GM21390 (cell line): ENCODE data around the gene CAMKK2.
"Not testable (repeated sequence)": the region's sequence is repeated elsewhere in the genome, so short reads cannot be mapped to it uniquely, and the experiment has no call there.

Experiments
- ATAC-seq: cut with Tn5 transposase; IDR thresholded peaks from one replicate; pipeline ENCODE4 v1.9.1; 2021; ENCODE audit not compliant: unreplicated experiment

The CAMKK2 gene

DNA sequence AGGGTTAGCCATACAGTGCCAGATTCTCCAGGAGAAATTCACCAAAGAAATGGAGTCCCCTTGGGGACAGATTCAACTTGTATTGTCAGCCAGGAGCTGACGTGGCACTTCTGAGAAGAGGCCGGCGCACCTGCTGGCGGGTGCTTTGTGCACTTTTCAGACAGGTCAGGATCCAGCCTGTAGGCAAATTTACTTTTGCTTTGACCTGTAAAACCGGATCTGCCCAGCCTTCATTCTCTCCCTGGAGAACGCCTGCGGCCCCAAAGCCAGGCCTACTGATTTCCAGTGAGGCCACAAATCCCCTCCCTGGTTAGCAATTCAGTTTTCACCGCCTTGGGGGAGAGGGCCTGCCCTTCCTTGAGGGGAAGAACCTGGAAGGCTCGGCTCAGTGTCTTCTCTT, 69.2 kb downstream of the CAMKK2 start:
- peak; percentile 78 for ATAC-seq

DNA sequence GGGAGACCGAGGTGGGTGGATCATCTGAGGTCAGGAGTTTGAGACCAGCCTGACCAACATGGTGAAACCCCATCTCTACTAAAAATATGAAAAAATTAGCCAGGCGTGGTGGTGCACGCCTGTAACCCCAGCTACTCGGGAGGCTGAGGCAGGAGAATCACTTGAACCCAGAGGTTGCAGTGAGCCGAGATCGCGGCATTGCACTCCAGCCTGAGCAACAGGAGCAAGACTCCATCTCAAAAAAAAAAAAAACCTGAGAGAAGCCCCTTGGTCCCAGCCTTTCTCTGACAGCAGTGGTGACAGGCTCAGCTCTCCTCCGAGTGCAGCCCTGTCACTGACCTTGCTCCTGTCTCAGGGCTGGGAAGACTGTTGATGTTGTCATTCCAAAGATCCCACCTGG, 69.6 kb downstream of the CAMKK2 start:
- ATAC-seq: not testable (repeated sequence)

DNA sequence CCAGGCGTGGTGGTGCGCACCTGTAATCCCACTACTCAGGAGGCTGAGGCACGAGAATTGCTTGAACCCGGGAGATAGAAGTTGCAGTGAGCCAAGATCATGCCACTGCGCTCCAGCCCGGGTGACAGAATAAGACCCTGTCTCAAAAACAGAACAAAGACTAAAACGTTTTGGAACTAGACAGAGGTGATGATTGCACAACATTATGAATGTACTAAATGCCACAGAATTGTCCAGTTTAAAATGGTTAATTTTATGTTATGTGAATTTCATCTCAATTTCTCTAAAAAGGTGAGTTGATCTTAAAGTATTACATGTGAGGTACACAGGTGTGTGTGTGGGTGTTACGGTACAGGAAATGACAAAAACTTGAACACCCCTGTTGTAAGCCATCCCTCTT, 70.1 kb downstream of the CAMKK2 start:
- no peak for ATAC-seq

DNA sequence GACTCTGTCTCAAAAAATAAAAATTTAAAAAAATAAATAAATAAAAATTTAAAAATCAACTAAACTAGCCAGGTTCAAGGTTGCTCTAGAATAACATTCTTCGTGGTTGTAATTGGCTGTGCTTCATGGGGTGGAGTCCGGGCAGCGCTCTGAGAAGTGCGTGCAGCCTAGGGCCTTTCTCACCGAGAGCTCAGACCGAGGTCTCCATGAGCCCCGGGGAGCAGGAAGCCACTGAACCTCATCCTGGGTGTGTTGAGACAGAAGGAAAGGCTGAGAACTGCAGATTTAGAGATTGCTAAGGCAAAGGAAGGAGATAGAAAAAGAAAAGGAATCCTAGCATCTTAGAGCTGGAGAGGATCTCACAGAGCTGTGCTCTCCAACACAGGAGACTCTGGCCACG, 71.9 kb downstream of the CAMKK2 start:
- no peak for ATAC-seq

DNA sequence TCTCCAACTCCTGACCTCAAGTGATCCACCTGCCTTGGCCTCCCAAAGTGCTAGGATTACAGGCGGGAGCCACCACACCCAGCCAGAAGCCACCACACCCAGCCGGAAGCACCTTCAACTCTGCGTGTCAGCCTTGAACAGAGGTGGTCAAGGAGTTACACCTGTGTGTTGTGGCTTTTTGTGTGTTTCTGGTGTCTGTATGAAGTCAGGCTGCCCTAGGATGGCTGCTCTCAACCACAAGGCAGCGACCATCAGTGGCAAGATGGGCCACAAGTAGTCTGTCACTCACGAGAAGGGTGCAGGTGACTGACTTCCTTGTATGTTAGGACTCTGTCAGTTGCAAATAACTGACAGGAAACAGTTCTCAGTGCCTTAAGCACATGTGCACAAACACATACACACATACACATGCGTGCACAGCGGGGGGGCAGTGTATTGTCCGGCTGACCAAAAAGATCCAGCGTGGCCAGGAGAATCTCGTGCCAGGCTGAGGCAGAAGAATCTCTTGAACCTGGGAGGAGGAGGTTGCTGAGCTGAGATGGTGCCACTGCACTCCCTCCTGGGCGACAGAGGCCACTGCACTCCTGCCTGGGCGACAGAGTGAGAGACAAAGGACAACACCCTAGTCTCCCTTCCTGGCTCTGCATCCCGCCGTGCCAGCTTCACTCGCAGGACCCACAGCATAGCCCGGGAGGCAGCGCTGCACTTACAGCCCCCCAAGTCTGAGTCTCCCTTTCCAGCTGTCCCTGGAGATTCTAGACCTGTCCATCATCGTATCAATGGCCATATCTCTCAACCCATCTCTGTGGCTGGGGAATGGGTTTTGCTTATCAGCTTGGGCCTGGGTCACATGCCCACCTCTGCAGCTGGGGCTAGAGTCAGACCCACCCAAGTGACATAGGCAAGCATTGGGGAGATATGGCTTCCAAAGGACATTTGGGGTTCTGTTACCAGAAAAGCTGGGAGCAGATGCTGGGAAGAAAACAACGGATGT, 72.9 kb downstream of the CAMKK2 start:
- no peak for ATAC-seq

DNA sequence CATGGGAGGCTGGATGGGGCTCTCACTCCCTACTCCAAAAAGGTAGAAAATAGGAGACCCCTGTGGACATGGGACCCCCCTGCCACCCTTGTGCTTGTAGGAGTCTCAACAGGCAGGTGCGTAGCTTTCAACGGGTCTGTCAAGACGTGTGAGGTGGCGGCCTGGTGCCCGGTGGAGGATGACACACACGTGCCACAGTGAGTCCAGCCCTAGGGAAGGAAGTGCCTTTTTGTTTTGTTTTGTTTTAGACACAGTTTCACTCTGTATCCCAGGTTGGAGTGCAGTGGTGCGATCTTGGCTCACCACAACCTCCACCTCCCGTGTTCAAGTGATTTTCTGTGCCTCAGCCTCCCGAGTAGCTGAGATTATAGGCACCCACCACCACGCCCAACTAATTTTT, 73.7 kb downstream of the CAMKK2 start:
- ATAC-seq: no peak

DNA sequence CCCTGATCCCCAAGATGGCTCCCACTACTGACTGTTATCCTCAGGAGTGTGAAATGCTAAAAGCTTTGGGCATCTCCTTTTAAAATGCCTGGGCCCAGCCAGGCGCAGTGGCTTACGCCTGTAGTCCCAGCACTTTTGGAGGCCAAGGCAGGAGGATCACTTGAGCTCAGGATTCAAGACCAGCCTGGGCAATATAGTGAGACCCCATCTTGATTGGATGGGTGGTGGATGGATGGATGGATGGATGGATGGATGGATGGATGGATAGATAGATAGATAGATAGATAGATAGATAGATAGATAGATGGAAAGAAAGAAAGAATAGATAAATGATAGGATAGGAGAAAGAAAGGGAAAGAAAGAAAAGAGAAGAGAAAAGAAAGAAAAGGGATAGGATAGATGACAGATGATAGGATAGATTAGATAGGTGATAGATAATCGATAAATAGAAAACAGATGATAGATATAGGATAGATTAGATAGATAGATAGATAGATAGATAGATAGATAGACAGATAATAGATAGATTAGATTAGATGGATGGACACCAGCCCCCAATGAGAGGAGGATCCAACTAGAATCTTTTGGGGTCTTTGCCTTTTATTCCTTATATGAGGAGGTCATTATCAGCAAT, 77.0 kb downstream of the CAMKK2 start:
- ATAC-seq: no peak

DNA sequence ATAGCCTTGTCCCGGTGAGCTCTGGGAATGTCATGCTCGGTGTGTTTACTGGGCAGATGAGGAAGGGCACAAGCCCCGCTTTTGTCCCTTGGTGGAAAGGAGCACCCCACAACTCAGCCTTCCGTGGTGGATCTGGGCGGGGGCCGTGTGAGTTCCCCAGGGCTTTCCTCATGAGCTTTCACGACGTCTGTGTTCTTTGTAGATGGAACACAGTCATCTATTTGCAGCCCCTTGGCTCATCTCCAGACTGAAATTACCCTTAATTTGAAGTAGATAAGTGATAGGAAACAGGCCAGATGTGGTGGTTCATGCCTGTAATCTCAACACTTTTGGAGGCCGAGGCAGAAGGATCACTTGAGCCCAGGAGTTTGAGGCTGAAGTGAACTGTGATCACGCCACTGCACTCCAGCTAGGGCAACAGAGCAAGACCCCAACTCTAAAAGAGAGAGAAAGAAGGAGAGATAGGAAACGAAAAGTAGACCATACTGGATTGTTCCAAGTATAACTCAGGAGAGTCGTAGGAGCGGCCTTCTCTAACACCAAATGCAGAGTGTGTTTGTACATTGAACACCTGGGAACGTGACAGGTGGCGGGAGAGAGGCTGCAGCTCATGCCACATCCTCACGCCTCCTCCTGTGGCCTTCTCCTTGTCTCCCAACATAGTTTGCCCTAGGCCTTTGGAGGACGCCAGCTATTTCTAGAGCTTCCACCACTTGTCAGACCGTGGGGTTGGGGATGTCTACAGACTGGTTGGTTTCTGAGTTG, 77.7 kb downstream of the CAMKK2 start:
- ATAC-seq: no peak

DNA sequence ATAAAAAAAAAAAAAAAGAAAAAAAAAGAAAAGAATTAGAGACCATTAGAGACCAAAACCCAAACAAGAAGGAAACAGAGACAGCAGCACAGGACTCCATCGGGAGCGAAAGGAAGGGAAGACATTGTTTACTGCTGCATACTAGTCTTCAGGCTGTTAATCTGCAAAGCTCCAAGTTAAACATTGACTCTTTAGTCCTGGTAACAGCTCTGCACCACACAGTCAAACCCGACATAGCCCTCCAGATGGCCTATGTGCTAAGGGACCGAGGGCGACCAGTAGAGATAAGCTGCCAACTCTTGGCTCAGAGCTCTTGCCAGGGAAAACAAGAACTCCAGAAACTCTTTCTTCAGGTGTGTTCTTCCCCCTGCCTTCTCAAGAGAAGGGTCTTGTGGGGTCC, 78.7 kb downstream of the CAMKK2 start:
- ATAC-seq: no peak

DNA sequence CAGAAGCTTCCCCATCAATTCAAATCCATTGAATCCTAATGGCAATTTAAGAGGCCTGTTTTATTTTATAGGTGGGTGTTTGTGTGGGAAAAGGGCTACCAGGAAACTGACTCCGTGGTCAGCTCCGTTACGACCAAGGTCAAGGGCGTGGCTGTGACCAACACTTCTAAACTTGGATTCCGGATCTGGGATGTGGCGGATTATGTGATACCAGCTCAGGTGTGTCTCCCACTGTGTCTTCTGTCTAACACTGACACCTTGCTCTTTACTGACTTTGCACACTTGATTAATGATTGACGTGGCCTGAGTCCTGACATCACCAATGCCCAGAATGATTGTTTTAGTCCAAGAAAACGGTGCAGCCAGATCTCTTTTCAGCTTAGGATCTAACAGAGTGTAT, 79.4 kb downstream of the CAMKK2 start:
- no peak for ATAC-seq

DNA sequence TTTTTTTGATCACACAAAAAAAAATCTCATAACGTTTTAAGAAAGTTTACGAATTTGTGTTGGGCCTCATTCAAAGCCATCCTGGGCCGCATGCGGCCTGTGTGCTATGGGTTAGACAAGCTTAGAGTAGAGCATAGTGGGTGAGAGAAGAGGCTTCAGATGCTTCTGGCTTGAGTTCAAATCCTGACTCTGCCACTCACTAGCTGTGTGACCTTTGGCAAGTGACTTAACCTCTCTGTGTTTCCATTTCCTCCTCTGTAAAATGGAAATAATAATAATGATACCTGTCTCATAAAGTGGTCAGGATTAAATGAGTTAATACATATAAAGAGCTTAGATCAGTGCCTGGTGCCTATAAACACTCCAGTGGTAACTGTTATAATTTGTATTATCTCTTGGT, 80.4 kb downstream of the CAMKK2 start:
- no peak for ATAC-seq

DNA sequence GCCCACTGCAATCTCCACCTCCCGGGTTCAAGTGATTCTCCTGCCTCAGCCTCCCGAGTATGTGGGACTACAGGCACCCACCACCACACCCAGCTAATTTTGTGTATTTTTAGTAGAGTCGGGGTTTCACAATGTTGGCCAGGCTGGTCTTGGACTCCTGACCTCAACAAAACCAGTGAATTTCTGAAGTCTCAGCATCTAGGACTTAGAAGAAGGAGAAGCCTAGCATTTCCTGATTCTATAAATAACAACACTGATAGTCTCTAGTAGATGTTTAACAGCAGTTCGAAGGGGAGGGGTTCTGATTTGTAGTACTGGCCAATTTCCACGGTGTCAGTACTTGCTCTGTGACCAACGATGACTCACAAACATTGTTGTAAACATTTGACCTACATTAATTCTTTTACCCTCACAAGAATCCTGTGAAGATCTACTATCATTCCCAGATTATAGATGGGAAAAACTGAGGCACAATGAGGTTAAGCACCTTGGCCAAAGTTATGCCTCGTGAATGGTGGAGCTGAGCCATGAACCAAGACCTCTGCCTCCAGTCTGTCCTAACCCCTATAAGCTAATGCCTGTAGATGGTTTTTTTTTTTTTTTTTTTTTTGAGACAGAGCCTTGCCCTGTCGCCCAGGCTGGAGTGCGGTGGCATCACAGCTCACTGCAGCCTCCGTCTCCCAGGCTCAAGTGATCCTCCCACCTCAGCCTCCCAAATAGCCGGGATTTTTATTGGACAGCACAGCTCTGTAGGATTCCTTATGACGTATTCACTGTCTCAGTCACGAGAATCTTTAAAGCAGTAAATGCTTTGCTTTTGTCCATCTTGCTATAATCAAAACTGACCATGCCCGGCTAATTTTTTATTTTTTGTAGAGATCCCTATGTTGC, 81.4 kb downstream of the CAMKK2 start:
- ATAC-seq: no peak

DNA sequence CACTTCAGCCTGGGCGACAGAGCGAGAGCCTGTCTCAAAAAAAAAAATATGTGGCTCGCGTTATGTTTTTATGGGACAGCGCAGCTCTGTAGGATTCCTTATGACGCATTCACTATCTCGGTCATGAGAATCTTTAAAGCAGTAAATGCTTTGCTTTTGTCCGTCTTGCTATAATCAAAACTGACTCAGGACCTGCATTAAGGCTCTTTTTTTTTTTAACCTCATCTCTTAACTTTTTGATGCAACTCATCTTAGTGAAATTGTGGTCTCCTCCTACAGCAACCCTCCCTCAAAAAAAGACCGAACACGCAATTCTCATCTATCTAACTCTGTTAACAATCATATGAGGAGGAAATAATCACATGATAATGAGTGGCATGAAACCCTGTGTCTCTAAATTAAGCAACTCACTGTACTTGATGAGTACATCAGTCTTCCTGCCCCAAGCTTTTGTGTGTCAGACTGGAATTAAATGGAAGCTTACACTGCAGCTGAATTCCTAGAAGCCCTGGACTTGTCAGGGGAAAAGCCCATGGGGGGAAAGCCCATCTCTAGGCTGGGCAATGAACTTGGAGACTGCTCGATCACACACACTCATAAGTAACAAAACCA, 82.2 kb downstream of the CAMKK2 start:
- ATAC-seq: no peak

DNA sequence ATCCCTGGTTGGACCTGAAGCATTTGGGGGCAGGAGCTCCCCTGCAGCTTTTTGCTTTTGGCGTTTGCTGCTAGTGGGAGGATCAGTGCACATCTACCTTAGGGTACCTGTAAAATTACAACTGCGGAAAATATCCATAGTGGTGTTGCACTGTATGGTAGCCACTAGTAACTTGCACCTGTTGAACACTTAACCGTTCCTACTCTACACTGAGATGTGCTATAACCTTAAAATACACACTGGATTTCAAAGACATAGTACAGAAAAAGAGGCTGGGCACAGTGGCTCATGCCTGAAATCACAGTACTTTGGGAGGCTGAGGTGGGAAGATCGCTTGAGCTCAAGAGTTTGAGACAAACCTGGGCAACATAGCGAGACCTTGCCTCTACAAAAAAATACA, 83.6 kb downstream of the CAMKK2 start:
- ATAC-seq: no peak

DNA sequence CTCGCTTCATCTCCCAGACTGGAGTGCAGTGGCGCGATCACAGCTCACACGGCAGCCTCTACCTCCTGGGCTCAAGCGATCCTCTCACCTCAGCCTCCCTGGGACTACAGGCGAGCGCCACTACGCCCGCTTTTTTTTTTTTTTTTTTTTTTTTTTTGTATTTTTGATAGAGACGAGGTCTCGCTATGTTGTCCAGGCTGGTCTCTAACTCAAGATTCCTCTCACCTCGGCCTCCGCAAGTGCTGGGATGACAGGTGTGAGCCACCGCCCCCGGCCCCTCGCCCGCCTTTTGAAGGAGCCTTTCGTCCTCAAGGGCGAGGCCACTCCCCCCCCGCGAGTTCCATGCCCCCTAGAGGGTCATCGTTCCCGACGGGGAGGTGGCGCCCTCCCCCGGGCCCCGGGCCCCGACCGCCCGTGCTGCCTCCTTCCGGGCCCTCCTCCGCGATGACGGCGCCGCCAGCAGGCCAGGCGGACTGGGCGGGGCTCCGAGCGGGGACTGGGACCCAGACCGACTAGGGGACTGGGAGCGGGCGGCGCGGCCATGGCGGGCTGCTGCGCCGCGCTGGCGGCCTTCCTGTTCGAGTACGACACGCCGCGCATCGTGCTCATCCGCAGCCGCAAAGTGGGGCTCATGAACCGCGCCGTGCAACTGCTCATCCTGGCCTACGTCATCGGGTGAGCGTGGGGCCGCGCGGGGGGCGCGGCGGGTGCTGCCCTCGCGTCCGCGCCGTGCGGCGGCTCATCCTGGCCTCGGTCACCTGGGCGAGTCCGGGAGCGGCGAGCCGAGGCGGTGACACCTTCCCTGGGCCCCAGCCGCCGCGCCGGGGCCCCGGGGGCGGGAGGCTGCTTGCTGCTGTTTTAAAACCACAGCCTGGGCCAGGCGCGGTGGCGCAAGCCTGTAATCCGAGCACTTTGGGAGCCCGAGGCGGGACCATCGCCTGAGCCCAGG, 86.6 kb downstream of the CAMKK2 start, which contains the start of gene P2RX4:
P2RX4 (plus strand) TSS at position 506 of the 949 bp plus-strand sequence; CDS start at position 542, 36 bp downstream.
- ATAC-seq: peak; percentile 85

DNA sequence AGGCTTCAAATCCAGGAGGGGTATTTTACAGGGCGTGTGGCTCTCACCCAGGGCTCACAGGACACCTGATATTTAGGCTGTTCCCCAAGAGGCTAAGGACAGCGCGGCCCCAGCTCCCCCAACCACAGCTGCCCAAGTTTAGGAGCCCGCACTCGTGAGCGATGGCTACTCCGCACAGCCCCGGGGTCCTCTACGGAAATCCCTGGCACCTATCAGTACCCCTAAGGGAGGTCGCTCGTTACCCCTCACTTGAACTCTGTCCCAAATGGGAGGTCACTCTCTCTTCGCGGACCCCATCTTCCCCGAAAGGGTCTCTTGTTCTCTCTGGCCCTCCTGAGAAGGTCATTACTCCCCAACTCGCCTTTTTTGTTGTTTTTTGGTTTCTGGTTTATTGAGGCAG, 87.3 kb downstream of the CAMKK2 start:
- ATAC-seq: no peak

DNA sequence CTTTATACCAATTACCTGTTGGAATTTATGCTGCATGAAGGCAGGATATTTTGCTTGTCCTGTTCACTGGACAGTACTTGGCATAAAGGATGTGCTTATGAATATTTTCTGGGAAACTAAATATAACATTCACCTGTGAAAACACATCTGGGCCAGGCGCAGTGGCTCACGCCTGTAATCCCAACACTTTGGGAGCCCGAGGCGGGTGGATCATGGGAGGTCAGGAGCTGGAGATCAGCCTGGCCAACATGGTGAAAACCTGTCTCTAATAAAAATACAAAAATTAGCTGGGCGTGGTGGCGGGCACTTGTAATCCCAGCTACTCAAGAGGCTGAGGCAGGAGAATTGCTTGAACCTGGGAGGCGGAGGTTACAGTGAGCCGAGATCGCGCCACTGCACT, 87.9 kb downstream of the CAMKK2 start:
- not testable (repeated sequence) for ATAC-seq

DNA sequence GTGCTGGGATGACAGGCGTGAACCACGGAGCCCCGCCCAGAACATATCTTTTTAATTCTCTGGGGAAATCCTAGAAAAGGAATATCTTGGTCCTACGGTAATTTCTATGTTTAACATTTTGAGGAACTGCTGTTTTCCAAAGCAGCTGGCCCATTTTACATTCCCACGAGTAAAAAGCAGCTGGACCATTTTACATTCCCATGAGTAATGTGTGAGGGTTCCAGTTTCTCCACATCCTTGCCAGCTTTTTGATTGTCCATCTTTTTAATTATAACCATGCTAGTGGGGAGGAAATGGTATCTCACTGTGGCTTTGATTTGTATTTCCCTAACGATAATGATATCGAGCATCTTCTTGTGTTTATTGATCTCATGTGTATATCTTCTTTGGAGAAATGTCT, 91.0 kb downstream of the CAMKK2 start:
- ATAC-seq: no peak

DNA sequence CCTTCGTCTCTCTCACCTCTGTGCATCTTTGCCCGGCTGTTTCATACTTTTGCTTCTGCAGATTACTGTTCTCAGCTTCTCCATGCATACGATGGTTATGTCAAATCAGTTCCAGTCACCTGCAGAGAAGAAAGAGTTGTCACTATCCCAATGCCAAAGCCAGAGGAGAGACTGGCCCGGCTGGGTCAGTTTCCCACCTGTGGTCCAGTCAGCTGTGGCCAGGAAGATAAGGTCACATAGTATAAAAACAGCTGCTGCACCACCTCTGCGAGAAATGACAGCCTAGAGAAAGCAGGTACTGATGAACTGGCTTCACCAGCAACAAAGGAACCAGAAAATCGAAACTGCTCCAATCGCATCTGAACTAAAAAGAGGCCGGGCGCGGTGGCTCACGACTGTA, 93.0 kb downstream of the CAMKK2 start:
- ATAC-seq: no peak
